HepG2 (cell line): ENCODE results near the gene TPGS1. TPM values are rescaled to one million over a fixed set of nuclear protein-coding genes. Genes with fewer than 3 reads are reported as not detected.

ENCODE experiments used
- CCDC6 ChIP-seq: sonication (generic); formaldehyde crosslinking; IDR thresholded peaks from 2 replicates; pipeline ENCODE4 v1.8.1; 2022; ENCODE audit warnings: mild to moderate bottlenecking, missing genetic modification reagents, moderate library complexity
- HIVEP1 ChIP-seq: sonication (generic); formaldehyde crosslinking; IDR thresholded peaks from 2 replicates; pipeline ENCODE4 v1.4.0; 2020; ENCODE audit warnings: mild to moderate bottlenecking, missing genetic modification reagents
- KLF9 ChIP-seq: IDR thresholded peaks from 2 replicates; pipeline ENCODE4 v1.6.1; 2016; ENCODE audit warnings: low read depth
- MAZ ChIP-seq, 2 experiments: sonication (generic) in 1 of 2; formaldehyde crosslinking in 1 of 2; IDR thresholded peaks; 2 replicates each; pipeline versions ENCODE4 v1.5.0 to v1.6.1; 2012 to 2020; ENCODE audit warnings: low read depth in 2 of 2, mild to moderate bottlenecking in 2 of 2, borderline replicate concordance in 1 of 2, improper control_type of control experiment in 1 of 2, low read length in 1 of 2, missing genetic modification reagents in 1 of 2, moderate library complexity in 1 of 2
- PLRG1 ChIP-seq: fragments of 450-650 bp; conservative IDR thresholded peaks from 2 replicates; pipeline ENCODE4 v1.6.1; 2016
- ZNF549 ChIP-seq: sonication (generic); formaldehyde crosslinking; IDR thresholded peaks from 2 replicates; pipeline ENCODE4 v1.5.0; 2020; ENCODE audit warnings: missing genetic modification reagents
- polyA plus RNA-seq, 8 experiments: library from polyadenylated mRNA; depleted of rRNA in 3 of 8; stranded (reverse) in 7 of 8; unstranded in 1 of 8; fragments of >200 nt; fragmentation: Illumina TruSeq in 4 of 8; extraction: Trizol in 4 of 8; gene quantifications; 2 replicates each; pipeline versions ENCODE4 v1.2.1 to v1.2.3, GENCODE V29; 2011 to 2016; ENCODE audit warnings: low read depth in 4 of 8, missing spikeins in 1 of 8, mixed read lengths in 1 of 8; ENCODE audit not compliant: insufficient read depth in 1 of 8
- total RNA-seq, 5 experiments: library from RNA; depleted of rRNA; stranded (reverse); fragments of >200 nt; fragmentation: Illumina TruSeq; extraction: Trizol; gene quantifications; 2 replicates each; pipeline ENCODE4 v1.2.3, GENCODE V29; 2016; ENCODE audit warnings: low read depth in 1 of 5
- TF ChIP-seq, protein P1 (sequence below): sonication (generic); formaldehyde crosslinking; conservative IDR thresholded peaks from 2 replicates; pipeline ENCODE4 v1.8.0; 2022; ENCODE audit warnings: mild to moderate bottlenecking, moderate library complexity, missing genetic modification reagents
- TF ChIP-seq, protein P2 (sequence below): sonication (generic); formaldehyde crosslinking; IDR thresholded peaks from 2 replicates; pipeline ENCODE4 v1.9.0; 2022; ENCODE audit warnings: missing genetic modification reagents, mild to moderate bottlenecking, borderline replicate concordance
- TF ChIP-seq, protein P3 (sequence below): sonication (generic); formaldehyde crosslinking; IDR thresholded peaks from 2 replicates; pipeline ENCODE4 v1.9.0; 2021; ENCODE audit warnings: mild to moderate bottlenecking, missing genetic modification reagents
- TF ChIP-seq, protein P4 (sequence below): sonication (generic); formaldehyde crosslinking; IDR thresholded peaks from 2 replicates; pipeline ENCODE4 v1.4.0; 2020; ENCODE audit warnings: mild to moderate bottlenecking, missing genetic modification reagents

Gene TPGS1
- total and polyA plus RNA-seq, 2 of the 13 experiments (the other 11 are each of a cell fraction or from before 2014, with no cell fraction given) = 1.1 to 6.2 TPM

DNA sequence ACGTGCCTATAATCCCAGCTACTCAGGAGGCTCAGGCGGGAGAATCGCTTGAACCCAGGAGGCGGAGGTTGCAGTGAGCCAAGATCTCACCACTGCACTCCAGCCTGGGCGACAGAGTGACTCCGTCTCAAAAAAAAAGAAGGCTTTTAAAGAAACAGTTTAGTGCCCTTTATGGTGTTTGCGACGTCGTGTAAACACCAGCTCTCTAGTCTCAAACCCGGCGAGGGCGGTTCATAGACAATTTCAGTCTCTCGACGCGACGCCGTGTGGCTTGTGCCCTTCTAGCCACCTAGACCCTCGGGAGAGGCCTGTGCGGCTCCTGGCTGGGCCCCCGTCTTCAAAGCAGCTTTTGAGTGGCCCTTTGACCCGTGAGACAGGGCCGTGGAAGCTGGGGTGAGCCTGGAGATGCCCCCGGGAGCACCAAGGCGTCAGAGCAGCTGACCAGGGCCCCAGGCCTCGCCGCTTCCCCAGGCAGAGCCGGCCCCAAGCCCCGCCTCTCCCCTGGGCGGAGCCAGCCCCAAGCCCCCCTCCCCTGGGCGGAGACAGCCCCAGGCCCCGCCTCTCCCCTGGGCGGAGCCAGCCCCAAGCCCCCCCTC, 16.1 kb upstream of the TPGS1 start (continued):
- TF ChIP-seq, protein P1, sequence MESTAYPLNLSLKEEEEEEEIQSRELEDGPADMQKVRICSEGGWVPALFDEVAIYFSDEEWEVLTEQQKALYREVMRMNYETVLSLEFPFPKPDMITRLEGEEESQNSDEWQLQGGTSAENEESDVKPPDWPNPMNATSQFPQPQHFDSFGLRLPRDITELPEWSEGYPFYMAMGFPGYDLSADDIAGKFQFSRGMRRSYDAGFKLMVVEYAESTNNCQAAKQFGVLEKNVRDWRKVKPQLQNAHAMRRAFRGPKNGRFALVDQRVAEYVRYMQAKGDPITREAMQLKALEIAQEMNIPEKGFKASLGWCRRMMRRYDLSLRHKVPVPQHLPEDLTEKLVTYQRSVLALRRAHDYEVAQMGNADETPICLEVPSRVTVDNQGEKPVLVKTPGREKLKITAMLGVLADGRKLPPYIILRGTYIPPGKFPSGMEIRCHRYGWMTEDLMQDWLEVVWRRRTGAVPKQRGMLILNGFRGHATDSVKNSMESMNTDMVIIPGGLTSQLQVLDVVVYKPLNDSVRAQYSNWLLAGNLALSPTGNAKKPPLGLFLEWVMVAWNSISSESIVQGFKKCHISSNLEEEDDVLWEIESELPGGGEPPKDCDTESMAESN (CRISPR knock-in tag) = no peak
- TF ChIP-seq HIVEP1 (CRISPR knock-in tag) = no peak
- no peak for TF ChIP-seq CCDC6 (CRISPR knock-in tag)
- no peak for TF ChIP-seq MAZ (IDR thresholded peaks at IDR 0.05; ENCODE audit: borderline replicate concordance, low read depth, low read length)
- TF ChIP-seq MAZ (CRISPR knock-in tag; IDR thresholded peaks at IDR 0.05; ENCODE audit: low read depth) = no peak
- TF ChIP-seq, protein P2, sequence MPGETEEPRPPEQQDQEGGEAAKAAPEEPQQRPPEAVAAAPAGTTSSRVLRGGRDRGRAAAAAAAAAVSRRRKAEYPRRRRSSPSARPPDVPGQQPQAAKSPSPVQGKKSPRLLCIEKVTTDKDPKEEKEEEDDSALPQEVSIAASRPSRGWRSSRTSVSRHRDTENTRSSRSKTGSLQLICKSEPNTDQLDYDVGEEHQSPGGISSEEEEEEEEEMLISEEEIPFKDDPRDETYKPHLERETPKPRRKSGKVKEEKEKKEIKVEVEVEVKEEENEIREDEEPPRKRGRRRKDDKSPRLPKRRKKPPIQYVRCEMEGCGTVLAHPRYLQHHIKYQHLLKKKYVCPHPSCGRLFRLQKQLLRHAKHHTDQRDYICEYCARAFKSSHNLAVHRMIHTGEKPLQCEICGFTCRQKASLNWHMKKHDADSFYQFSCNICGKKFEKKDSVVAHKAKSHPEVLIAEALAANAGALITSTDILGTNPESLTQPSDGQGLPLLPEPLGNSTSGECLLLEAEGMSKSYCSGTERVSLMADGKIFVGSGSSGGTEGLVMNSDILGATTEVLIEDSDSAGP = peak; percentile 47
- no peak for TF ChIP-seq PLRG1
- no peak for TF ChIP-seq ZNF549
- TF ChIP-seq, protein P3, sequence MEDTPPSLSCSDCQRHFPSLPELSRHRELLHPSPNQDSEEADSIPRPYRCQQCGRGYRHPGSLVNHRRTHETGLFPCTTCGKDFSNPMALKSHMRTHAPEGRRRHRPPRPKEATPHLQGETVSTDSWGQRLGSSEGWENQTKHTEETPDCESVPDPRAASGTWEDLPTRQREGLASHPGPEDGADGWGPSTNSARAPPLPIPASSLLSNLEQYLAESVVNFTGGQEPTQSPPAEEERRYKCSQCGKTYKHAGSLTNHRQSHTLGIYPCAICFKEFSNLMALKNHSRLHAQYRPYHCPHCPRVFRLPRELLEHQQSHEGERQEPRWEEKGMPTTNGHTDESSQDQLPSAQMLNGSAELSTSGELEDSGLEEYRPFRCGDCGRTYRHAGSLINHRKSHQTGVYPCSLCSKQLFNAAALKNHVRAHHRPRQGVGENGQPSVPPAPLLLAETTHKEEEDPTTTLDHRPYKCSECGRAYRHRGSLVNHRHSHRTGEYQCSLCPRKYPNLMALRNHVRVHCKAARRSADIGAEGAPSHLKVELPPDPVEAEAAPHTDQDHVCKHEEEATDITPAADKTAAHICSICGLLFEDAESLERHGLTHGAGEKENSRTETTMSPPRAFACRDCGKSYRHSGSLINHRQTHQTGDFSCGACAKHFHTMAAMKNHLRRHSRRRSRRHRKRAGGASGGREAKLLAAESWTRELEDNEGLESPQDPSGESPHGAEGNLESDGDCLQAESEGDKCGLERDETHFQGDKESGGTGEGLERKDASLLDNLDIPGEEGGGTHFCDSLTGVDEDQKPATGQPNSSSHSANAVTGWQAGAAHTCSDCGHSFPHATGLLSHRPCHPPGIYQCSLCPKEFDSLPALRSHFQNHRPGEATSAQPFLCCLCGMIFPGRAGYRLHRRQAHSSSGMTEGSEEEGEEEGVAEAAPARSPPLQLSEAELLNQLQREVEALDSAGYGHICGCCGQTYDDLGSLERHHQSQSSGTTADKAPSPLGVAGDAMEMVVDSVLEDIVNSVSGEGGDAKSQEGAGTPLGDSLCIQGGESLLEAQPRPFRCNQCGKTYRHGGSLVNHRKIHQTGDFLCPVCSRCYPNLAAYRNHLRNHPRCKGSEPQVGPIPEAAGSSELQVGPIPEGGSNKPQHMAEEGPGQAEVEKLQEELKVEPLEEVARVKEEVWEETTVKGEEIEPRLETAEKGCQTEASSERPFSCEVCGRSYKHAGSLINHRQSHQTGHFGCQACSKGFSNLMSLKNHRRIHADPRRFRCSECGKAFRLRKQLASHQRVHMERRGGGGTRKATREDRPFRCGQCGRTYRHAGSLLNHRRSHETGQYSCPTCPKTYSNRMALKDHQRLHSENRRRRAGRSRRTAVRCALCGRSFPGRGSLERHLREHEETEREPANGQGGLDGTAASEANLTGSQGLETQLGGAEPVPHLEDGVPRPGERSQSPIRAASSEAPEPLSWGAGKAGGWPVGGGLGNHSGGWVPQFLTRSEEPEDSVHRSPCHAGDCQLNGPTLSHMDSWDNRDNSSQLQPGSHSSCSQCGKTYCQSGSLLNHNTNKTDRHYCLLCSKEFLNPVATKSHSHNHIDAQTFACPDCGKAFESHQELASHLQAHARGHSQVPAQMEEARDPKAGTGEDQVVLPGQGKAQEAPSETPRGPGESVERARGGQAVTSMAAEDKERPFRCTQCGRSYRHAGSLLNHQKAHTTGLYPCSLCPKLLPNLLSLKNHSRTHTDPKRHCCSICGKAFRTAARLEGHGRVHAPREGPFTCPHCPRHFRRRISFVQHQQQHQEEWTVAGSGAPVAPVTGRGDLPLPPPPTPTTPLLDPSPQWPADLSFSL = no peak
- TF ChIP-seq, protein P4, sequence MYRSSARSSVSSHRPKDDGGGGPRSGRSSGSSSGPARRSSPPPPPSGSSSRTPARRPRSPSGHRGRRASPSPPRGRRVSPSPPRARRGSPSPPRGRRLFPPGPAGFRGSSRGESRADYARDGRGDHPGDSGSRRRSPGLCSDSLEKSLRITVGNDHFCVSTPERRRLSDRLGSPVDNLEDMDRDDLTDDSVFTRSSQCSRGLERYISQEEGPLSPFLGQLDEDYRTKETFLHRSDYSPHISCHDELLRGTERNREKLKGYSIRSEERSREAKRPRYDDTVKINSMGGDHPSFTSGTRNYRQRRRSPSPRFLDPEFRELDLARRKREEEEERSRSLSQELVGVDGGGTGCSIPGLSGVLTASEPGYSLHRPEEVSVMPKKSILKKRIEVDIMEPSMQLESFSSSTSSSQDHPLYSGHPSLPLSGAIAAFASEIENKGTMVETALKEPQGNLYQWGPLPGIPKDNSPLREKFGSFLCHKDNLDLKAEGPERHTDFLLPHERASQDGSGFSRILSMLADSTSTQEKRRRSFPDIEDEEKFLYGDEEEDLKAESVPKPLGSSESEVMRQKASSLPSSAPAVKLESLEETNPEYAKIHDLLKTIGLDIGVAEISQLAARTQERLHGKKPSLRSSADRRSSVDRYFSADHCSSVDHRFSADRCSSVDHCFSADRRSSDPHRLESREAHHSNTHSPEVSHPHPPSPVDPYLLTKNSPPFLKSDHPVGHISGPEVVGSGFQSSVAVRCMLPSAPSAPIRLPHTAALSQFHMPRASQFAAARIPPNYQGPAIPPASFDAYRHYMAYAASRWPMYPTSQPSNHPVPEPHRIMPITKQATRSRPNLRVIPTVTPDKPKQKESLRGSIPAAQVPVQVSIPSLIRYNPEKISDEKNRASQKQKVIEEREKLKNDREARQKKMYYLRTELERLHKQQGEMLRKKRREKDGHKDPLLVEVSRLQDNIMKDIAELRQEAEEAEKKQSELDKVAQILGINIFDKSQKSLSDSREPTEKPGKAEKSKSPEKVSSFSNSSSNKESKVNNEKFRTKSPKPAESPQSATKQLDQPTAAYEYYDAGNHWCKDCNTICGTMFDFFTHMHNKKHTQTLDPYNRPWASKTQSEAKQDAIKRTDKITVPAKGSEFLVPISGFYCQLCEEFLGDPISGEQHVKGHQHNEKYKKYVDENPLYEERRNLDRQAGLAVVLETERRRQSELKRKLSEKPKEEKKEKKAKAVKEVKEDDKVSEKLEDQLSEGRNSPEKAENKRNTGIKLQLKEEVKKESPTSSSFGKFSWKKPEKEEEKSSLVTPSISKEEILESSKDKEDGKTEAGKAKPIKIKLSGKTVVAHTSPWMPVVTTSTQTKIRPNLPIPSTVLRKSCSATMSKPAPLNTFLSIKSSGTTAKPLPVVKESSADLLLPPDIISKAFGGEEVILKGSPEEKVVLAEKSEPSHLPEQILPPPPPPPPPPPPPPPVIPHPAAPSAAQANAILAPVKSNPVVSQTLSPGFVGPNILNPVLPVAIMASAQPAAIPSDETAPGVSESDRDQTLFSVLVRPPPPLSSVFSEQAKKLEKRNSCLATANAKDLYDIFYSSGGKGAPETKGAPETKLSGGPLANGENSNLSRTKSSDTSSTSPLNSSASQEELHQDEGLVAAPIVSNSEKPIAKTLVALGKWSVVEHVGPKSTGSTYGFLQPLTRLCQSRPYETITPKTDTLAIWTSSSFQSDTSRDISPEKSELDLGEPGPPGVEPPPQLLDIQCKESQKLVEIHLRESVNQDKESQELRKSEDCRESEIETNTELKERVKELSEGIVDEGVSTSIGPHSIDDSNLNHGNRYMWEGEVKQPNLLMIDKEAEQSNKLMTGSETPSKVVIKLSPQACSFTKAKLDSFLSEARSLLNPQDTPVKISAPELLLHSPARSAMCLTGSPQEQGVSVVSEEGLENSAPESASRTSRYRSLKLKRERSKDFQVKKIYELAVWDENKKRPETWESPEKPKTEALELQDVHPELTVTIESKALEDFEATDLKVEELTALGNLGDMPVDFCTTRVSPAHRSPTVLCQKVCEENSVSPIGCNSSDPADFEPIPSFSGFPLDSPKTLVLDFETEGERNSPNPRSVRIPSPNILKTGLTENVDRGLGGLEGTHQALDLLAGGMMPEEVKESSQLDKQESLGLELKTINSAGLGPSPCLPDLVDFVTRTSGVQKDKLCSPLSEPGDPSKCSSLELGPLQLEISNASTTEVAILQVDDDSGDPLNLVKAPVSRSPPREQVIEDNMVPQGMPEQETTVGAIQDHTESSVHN (CRISPR knock-in tag) = no peak
- no peak for TF ChIP-seq KLF9 (CRISPR knock-in tag)
